GM19023 (cell line): ENCODE results near the gene AAGAB.
"Not testable (repeated sequence)": the region's sequence is repeated elsewhere in the genome, so short reads cannot be mapped to it uniquely, and the experiment has no call there.

Experiments used
- ATAC-seq: cut with Tn5 transposase; IDR thresholded peaks from one replicate; pipeline ENCODE4 v1.9.1; 2021; ENCODE audit warnings: mild to moderate bottlenecking, moderate library complexity; ENCODE audit not compliant: unreplicated experiment

AAGAB gene

DNA sequence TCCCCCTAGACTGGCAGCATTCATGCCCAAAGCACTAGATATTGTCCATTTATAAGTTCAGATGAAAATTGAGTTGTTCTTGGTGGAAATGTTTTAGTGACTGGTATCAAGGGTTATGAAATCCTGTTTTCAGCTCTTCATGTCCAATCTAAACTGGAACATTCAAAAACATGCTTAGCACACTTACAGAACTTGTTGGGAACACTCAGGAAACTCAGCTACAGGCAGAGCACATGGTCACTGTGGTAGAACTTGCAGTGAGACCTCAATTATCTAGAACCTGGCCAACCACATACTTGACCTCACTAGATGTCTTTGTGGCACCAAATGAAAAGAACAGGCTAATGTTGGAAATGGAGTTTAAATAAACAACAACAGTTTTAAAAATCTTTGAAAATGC, 100.2 kb downstream of the AAGAB start:
- ATAC-seq: no peak

- ATAC-seq: not testable (repeated sequence)
Observed at GRCh38 chr15:67153044-67153443, 101.4 kb downstream of the AAGAB start.

DNA sequence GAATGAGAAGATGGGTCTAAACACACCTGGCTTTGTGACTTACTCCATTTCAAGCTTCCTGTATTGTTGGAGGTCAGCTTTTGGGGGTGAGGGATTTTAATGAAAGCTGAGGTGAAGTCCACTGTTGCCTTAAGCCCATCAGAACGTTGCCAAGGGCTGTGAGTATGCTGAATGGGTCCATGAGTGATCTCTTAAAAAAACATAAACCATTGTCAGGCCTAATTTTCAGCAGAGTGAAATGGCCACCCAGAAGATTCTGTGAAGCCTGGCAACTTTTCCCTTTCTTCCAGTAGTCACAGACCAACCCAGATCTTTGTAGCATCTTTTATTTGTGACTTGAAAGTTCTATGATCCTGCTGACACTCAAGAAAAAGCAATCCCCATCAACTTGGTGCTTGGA, 102.0 kb downstream of the AAGAB start:
- no peak for ATAC-seq
